ENCODE data around the gene MEF2A.
"Not testable (repeated sequence)": the region's sequence is repeated elsewhere in the genome, so short reads cannot be mapped to it uniquely, and the experiment has no call there.

Gene MEF2A

GRCh38 chr15:99565299-99566156 lies at the start of gene MEF2A:
MEF2A (plus strand) TSS chr15:99565984; CDS start chr15:99633120, 67,136 bp downstream.
- peak; percentile 5 for FAIRE-seq

- no peak for FAIRE-seq
Measured at GRCh38 chr15:99518191-99518590, 47.6 kb upstream of the MEF2A start.

GRCh38 chr15:99519366-99519765 lies 46.4 kb upstream of the MEF2A start:
- FAIRE-seq, result not testable (repeated sequence)

GRCh38 chr15:99522288-99522687 lies 43.5 kb upstream of the MEF2A start:
- FAIRE-seq, result no peak

GRCh38 chr15:99526176-99526575 lies 39.6 kb upstream of the MEF2A start:
- FAIRE-seq, result no peak

GRCh38 chr15:99526671-99527070 lies 39.1 kb upstream of the MEF2A start:
- FAIRE-seq, result no peak

- no peak for FAIRE-seq
Measured at GRCh38 chr15:99536422-99537040, 29.3 kb upstream of the MEF2A start.

GRCh38 chr15:99537344-99537743 lies 28.4 kb upstream of the MEF2A start:
- no peak for FAIRE-seq

GRCh38 chr15:99538261-99538660 lies 27.5 kb upstream of the MEF2A start:
- no peak for FAIRE-seq

GRCh38 chr15:99542828-99543227 lies 23.0 kb upstream of the MEF2A start:
- no peak for FAIRE-seq

GRCh38 chr15:99545605-99546004 lies 20.2 kb upstream of the MEF2A start:
- peak; percentile 41 for FAIRE-seq

- no peak for FAIRE-seq
Measured at GRCh38 chr15:99546441-99547100, 19.2 kb upstream of the MEF2A start.

GRCh38 chr15:99547517-99547916 lies 18.3 kb upstream of the MEF2A start:
- no peak for FAIRE-seq

- FAIRE-seq, result no peak
Measured at GRCh38 chr15:99550077-99550476, 15.7 kb upstream of the MEF2A start.

- FAIRE-seq, result no peak
Measured at GRCh38 chr15:99552111-99552510, 13.7 kb upstream of the MEF2A start.

- FAIRE-seq, result no peak
Measured at GRCh38 chr15:99554880-99555488, 10.8 kb upstream of the MEF2A start.

GRCh38 chr15:99556011-99556410 lies 9.8 kb upstream of the MEF2A start:
- no peak for FAIRE-seq

- FAIRE-seq, result no peak
Measured at GRCh38 chr15:99556578-99556977, 9.2 kb upstream of the MEF2A start.

GRCh38 chr15:99558084-99558483 lies 7.7 kb upstream of the MEF2A start:
- FAIRE-seq, result no peak

GRCh38 chr15:99558571-99558970 lies 7.2 kb upstream of the MEF2A start:
- no peak for FAIRE-seq

- no peak for FAIRE-seq
Measured at GRCh38 chr15:99561476-99562230, 4.1 kb upstream of the MEF2A start.

GRCh38 chr15:99562238-99562637 lies 3.5 kb upstream of the MEF2A start:
- FAIRE-seq, result no peak
